Measurements from ENCODE around the gene KCNIP4. TPM values are rescaled to one million over a fixed set of nuclear protein-coding genes. Genes with fewer than 3 reads are reported as not detected.

The KCNIP4 gene
- total and polyA plus RNA-seq, 2 of the 8 experiments (the other 6 are each of a cell fraction or from before 2014, with no cell fraction given): 0.06 TPM; not detected in 1

DNA sequence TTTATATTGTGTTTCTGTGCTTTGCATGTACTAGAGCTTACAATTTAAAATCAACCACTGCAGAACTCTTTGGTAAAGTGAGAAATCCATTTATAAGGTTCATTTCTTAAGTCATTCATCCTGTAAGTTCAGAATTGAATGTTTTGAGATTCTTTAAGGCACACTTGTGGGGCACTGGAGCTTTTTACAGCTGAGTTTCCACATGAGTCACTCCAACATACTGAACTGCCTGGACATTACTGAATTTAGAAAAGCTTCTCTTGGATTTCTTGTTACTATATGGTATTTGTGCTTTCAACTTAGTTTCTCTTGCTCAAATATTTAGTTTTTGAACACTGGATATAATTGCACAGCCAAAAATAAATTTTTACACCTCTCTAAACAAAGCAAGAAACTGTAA lies 1022.0 kb downstream of the KCNIP4 start (continued):
- TF ChIP-seq EGR1 (IDR thresholded peaks at IDR 0.05; ENCODE audit: borderline replicate concordance, low read depth, low read length) (no peak), CBX5 (IDR thresholded peaks at IDR 0.05; ENCODE audit: low read depth, low read length) (no peak), RAD21 (IDR thresholded peaks at IDR 0.05 in 1 of 2, conservative IDR thresholded peaks at IDR 0.05 in 1 of 2; ENCODE audit: low read depth in 2 of 2, low read length in 2 of 2) (no peak), GABPA (IDR thresholded peaks at IDR 0.05; ENCODE audit: borderline replicate concordance, insufficient read depth, low read length) (no peak), SP2 (IDR thresholded peaks at IDR 0.05; ENCODE audit: low read length) (no peak)

All from H1 (cell line).